Body of pancreas (tissue), 4 donors: Measurements from ENCODE around the gene SRMS.

ENCODE experiments used
- CTCF ChIP-seq, 7 experiments: fragments of 450-650 bp in 4 of 7; fragments of 200-600 bp in 3 of 7; sonication (generic) in 3 of 7; IDR thresholded peaks; one replicate each; pipeline ENCODE4 v1.5.1; 2016 to 2019; ENCODE audit warnings: antibody characterized with exemption in 7 of 7
- POLR2A ChIP-seq, 3 donors: fragments of 450-650 bp; IDR thresholded peaks; one replicate each; pipeline ENCODE4 v1.6.1; 2016; ENCODE audit warnings: antibody characterized with exemption in 3 of 3, mild to moderate bottlenecking in 2 of 3

DNA sequence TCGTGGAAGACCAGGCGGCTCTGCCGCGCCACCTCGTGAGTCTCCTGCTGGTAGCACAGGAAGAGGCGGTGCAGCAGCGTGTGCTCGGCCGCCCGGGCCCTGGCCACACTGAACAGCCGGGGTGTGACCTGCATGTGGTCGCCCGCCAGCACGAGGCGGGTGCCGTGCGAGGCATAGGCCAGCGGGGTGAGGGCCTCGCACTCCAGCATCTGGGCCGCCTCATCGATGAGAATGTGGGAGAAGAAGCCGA is 19.5 kb upstream of the SRMS start:
- TF ChIP-seq POLR2A (IDR thresholded peaks at IDR 0.05) (no peak), CTCF (IDR thresholded peaks at IDR 0.05) (no peak)
